Stromal cell of bone marrow (primary cell): ENCODE data around the gene SEC14L1.

Experiments used
- DNase-seq: peaks from one replicate; pipeline ENCODE4 v3.0.0-alpha.2; 2012; ENCODE audit warnings: low read depth

Gene SEC14L1

DNA sequence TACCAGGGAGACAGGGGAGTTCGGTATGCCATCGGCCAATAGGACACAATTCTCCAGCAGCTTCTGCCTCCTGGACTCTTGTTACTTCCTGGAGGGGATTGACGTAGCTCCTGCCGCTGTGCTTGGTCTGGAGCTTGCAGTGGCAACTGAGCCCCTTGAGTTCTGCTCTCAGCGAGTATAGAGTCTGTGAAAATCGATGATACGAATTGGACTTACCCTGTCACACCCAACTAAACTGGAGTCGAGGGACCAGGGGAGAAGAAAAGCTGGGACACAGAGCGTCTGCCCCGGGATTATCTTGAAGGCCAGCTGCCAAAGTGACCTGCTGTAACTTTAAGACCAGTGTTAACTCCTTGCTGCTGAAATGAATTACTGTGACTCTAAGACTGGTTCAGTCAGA, 22.2 kb downstream of the SEC14L1 start:
- no peak for DNase-seq

DNA sequence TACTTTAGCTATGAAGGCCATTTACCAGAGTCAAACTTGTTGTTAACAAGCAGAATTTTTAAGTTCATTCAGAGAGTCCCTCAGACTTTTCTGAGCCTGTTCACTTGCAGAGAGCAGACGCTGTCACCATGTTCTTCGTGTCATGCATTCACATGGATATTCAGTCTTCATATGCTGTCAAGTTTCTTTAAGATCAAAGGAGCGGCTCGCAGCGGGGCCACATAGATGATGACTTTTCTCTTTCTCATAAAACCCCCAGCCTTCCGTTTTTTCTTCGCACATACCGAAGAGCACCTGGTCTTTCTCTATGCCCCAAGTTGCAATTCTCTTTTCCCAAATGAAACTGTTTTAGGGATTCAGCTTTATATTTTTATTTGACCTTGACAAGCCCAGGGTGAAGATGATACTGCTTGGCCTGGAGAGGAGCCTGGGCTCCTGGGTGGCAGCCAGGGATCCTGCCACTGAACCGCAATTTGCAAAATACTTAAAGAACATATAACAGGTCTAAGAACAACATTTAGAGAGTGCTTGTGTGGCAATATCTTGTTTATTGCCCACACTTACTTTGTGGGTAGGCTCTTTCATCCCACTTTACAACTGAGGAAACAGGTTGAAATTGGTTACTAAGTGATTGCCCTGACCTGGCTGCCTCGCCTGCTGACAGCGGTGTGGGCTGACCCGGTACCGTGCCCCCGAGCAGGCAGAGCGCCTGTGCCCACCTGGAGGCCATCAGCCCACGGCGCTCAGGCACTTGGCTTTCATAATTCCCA, 22.9 kb downstream of the SEC14L1 start:
- DNase-seq = no peak

DNA sequence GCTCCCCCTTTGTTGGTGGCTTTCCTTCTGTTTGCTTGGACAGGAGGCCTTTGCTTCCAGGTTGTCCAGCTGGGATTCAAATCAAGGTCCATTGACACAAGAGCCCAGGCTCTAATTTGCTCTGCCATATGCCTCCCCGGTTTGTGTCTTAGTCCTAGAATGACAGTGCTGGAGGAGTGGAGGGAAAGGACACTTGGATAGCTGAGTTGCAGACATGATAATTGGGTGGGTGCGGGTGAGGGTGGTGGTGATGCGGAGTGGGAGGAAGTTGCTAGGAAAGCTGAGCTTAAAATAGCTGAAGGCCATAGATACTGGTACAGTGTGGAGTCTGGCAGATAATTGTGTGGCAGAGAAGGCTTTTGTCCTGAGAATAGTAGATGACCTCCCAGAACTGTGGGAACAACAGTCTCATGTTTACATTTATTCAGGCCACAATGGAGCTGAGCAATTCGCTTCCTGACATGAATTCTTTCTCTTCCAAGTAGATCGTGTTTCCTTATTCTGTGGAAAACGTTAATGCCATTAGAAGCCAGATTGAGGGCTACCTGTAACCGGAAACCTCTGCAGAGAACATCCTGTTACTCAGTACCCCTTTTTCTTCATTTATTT, 23.8 kb downstream of the SEC14L1 start:
- DNase-seq = no peak

DNA sequence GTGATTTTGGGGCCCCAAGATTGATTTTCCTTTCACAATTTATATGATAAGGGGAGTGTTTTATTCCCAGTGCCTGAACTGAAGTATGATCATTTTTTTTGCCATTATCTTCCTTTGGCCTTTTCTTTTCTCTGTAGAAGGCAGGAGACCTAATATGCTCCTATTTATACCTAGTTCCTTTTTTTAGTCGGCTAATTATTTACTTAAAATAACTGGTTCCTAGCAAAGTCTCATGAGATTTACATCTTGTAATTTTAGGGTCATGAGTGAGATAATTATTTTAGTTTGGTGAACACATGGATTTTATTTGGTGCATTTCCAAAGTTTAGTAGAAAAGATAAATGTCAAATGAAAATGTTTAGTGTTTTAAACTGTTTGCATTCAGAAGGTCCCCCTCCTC, 24.8 kb downstream of the SEC14L1 start:
- DNase-seq = no peak

DNA sequence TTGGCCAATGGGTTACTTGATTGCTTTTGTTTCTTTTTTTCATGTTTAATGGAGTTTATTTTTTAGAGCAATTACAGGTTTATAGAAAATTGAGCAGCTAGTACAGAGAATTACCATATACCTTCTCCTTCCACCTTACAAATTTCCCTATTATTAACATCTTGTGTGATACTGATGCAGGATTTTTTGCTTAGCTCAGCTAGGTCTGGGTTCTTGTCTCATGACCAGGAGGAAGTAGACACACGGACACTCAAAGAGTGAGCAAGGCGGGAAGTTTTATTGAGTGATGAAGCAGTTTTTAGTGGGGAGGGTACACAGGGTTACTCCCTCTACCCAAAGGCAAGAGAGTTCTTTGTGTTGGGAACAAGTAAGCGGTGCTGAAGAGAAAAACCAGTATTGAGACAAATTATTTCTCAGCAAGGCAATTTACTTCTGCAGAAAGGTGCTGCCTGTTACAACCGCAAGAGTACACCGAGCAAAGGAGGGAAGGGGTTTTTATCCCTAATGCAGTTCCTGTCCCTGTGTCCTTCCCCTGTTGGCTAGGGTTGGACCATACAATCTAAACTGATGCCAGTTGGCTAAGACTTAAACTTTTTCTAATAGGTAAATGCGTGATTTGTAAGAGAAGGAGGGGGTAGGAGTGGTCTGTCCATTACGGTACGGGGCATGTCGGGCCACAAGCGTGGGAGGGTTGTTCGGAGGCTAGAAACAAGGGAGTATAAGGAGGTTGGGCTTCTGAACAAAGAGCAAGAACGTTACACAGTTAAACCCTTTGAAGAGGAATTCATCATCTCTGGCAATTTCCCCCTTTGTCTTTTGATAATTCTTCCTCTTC, 26.9 kb downstream of the SEC14L1 start:
- no peak for DNase-seq

DNA sequence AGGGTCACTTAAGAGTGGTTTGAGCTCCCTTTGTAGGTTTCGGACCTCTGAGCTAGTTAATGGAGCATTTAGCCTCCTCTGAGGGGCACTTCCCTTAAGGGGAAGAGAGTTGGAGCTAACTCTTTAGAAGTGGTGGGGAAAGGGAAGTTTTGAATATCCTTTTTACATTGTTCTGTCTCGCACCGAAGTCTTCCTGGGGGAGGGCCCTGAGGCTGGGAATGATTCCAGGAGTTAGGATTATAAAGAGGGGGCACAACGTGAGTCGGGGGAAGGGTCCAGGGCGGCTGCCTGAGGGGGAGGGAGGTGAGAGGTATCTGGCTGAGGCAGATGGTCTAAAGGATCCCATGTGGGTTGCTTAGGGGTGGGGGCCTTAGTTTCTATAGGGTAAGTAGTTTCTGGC, 32.3 kb downstream of the SEC14L1 start:
- DNase-seq = no peak

DNA sequence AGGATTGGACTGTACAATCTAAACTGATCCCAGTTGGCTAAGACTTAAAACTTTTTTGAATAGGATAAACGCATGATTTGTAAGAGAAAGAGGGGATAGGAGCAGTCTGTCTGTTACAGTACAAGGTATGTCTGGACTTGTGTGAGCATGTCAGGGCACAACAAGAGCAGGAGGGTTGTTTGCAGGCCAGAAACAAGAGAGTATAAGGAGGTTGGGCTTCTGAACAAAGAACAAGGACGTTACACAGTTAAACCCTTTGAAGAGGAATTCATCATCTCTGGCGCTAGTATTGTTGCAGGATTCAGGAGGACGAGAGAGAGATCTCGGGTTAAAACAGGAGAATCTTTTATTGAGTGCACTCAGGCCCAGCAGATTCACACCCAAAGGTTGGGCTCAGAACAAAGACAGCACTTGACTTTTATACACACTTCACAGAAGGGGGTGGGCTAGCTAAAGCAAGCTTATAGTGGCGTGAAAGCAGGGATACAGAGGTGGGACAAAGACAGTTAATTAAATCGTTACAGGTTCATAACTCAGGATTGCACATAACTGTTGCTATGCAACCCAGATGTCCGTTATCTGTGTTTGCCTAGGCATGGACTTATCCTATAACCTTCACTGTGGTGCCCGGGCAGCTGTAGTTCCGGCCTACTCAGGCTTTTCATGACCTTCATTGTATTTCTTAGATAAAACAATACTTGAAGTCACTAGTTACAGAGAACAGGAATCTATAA, 34.3 kb downstream of the SEC14L1 start:
- no peak for DNase-seq

DNA sequence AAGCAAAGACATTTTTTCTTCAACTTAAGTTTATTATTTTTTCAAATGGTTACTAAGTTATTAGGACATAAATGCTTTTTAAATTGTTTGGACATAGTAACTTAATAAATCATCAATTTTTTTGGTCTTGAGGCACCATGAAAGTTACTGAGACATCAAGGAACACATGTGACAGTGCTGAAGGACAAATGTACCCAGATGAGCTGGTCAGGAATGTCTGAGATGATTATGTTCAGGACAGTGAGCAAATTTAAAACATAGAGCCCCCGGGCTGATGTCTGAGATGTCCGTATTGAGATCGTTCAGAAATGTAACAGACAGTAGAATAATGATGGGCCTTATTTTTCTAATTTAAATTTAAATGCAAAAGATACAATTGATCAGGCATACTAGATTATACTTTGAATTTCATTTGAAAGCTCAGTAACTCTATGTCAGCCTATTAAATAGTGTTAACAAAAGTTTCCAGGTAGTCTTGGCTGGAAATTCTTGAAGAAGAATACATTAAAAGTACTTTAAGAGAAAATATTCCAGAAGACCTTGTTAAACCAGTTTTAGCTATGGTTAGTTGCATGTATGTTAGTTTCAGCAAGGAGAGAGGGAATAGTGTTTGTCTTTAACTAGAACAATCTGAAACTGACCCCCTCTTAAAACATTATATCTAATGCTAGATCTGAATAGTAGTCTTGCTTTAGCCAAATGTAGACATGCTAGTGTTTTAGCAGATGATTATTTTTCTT, 36.4 kb downstream of the SEC14L1 start:
- DNase-seq = no peak

DNA sequence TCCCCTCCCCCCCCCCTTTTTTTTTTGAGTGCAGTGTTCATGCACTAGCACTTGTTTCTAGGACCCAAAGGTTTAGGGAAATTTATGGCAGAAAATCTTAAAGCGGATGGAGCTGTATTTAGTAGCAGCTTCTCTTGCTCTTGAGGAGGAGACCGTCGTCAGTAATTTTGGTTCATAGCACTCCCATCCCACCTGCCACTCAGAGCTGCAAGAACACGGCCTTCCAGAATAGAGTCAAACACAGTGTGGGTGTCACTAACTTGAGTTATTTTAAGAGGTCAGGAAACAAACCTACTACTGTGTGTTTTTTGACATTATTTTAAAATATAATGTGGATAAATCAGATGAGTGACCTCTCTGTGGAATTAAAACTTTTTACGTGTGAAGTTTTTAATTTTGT, 37.3 kb downstream of the SEC14L1 start:
- no peak for DNase-seq

DNA sequence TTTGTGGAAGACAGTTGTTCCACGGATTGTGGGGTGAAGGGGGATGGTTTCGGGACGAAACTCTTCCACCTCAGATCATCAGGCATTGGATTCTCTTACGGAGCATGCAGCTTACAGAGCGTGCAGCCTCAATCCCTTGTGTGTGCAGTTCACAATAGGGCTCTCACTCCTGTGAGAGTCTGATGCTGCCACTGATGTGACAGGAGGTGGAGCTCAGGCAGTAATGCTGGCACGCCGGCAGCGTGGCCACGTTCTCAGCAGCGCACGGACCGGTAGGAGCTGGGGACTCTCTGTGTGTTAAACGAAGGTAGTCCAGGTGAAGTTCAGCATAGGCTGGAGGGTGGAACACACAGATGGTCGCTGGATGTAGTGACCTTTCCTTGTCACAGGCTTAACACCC, 37.8 kb downstream of the SEC14L1 start:
- DNase-seq = no peak

DNA sequence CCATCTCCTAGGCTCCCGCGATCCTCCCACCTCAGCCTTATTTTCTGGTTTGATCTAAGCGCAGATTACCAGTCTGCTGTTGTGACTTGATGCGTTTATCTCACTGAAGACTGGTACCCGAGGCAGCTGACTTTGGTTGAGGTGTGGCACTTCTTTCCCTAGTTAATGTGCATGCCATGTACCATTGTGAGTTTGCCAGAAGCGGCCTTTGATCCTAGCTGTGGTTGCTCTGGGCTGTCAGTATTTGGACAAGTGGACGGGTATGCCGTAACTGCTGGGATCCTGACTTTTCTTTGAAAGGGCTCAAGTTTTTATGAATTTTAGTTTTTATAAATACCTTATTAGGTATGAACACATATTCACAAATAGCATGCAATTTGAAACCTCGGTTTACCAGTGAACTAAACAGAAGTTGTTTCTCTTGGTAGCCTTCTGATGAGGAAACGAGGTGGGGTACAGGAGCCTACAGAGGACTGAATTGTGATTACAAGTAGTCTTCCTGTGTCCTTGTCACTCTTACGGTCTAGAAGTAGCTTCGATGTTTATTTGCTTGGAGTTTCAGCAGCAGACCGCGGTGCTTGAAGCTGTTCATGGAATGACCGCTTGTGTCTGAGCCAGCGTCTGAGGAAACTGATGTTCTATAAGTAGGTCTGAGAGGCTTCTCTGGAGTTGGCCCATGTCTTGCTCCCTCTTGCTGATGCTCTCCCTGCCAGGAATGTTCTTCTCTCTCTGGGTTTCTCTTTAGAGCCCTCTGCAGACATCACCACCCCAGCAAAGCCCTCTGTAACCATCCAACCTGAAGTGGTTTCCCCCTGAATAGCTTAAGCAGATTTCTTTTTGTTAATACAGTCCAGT, 40.0 kb downstream of the SEC14L1 start:
- no peak for DNase-seq

DNA sequence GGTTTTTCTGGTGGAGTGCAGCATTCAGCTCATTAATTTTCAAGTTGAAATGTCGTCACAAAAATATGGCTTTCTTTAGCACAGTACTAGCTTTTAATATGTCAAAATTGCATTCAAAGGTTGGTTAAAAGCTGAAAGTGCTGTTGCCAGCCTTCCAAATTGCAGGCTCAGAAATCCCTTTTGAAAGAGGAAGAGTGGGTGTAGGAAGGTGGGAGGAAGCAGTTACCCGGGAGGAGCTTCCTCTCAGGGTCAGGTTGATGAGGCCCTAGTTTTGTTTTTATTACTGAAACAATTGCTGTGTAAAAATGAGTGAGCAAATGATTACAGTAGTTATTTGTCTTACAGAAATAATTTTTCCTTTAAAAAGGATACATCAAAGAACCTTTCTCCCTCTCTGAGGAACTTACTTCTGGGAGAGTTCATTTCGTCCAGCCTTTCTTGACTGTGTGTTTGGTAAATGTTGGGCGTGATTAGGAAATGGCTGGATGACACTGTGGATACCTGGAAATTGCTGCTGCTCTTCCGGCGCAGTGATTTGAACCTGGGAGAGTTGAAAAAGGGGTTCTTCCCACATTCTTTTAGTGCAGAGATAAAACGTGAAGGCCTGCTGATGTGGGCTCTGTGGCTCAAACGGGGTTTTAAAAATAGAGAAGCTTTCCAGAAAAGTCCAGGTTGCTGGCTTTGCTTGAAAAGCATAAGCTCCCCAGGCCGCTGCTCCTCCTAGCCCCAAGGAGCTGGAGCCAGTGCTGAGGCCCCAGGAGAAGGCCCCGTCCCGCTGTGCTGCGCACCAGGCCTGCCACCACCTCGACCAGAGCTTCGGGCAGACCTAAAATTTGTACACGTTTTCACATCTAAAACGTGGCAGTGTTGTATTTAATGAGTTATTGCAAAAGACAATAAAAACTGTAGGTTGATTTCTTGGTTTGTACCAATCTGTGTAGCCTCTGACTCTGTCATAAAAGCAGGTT, 41.7 kb downstream of the SEC14L1 start:
- no peak for DNase-seq

DNA sequence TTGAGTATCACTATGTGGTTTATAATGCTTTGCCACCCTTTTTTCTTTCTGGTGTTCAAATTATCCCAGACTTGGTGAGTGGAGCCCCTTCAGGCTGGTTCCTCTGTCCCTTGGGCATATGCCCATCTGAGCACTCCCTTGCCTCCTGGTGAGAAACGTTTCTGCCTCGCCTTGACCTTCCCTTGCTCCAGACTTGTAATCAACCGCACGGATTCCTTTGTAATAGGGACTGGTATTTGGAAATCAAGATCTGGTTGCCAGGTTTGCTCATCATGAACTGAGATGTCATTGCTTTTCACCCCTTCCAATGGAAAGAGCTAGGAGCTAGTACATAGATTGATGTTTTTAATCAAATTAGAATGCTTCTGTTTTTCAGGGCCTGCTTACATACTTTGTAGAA, 43.7 kb downstream of the SEC14L1 start:
- DNase-seq = no peak

DNA sequence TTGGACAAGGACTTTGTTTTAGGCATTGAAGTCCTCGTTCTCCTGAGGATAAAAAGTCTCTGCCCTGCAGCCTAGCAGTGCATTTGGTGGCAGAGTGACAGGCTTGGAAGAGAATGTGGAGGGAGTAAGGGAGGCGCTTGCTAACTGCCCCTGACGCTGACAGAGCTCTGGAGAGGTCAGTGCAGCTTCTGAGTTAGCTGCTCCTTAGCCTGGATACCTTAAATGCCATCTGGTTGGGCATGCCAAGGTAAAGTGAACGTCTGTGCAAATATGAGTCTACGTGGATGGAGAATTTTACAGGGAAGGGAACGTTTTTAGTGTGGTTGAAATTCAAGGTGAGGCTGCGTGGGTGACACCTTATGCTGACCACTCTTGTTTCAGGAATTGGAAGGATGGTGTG, 44.4 kb downstream of the SEC14L1 start:
- no peak for DNase-seq

DNA sequence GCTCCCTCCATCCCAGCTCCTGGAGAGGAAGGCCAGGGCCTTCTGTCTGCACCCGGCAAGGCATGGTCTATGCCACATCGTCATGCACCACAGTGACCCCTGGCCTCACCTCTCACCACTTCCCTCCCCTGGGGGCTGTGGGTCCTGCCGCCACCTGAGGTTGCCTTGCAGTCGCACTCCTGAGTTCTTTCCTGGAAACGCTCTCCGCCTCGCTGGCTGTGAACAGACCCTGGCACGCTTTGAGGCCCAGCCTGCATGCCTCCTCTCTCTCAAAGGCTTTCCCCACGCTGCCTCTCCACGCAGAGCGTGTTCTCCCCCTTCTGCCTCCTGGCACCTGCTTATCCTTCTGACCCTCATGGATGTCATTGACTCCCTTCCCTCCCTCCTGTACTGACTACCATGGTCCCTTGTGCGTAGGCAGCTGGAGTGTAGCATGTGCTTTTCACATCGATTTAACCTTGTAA, 45.4 kb downstream of the SEC14L1 start:
- no peak for DNase-seq

DNA sequence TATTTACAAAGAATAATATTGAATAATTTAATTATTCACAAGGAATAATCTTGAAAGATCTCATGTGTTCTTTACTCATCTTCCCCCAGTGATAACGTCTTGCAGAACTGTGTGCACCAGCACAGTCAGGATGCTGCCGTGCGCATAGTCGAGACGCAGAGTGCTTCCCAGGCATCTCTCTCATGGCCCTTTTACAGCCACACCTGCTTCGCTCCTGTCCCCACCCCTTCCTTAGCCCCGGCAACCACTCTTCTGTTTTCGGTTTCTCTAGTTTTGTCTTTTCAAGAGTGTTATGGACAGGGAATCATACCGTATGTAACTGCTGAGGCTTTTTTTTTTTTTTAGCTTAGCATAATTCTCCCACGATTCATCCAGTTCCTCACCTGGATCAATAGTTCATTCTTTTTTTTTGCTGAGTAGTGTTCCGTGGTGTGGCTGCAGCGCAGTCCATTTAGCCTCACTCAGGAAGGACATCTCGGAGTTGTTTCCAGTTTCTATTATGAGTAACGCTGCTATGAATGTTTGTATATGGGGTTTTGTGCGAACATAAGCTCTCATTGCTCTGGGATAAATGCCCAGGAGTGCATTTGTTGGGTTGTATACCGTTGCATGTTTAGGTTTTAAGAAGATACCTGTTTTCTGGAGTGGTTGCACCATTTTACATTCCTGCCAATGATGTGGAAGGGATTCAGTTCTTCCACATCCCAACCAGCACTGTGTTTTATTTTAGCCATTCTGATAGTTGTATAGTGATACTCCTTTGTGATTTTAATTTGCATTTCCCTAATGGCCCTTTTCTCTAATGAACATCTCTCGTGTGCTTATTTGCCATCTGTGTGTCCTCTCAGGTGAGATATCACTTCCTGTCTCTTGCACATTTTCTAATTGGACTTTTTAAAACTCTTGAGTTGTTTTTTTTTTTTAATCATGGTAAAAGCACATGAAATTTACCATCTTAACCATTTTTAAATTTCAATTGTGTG, 47.6 kb downstream of the SEC14L1 start:
- DNase-seq = no peak

DNA sequence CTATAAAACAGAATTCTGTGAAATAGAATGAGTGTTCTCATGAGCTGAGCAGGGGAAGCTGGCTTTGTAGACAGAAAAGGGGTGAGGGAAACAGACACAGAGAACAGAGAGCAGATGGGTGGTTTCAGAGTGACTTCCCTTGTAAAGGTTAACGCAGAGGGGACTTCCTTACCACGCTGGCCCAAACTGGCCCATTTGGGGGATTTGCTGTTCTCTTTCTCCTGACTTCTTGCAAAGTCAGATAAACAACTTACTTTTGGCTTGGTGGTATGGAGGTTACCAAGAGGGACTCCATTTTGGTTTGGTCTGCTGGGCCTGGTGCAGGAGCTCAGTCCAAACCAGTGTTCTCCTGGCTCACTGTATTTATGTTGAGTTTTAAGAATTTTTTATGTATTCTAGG, 48.4 kb downstream of the SEC14L1 start:
- DNase-seq = no peak

DNA sequence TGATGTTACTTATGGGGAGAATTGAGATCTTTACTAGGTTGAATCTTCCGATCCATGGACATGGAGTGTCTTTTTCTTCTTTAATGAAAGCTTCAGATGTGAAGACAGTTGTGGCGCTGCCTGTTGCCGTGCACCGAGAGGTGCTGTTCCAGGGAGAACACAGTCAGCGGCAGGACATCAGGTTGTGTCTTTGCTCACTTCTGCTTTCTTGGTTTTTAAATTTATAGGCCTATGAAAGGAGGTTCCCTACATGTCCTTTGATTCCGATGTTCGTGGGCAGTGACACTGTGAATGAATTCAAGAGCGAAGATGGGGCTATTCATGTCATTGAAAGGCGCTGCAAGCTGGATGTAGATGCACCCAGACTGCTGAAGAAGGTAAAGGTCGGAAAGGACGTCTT, 49.8 kb downstream of the SEC14L1 start:
- DNase-seq = no peak
